Stimulated activated naive CD4-positive, alpha-beta T cell (primary cell): ENCODE measurements around the gene LY9.

ENCODE experiments used
- DNase-seq, 6 experiments: peaks; one replicate each; lab custom pipeline; 2025; lab: John Stamatoyannopoulos, UW

Gene LY9

GRCh38 chr1:160774886-160775719 is 20.9 kb upstream of the LY9 start:
- no peak for DNase-seq

GRCh38 chr1:160776178-160776577 is 19.8 kb upstream of the LY9 start:
- no peak for DNase-seq

GRCh38 chr1:160777486-160778089 is 18.4 kb upstream of the LY9 start:
- DNase-seq: peak; percentile 11 to 76 (median 52)

GRCh38 chr1:160778976-160779375 is 17.0 kb upstream of the LY9 start:
- DNase-seq: no peak

GRCh38 chr1:160779626-160780397 is 16.2 kb upstream of the LY9 start:
- DNase-seq: peak in 4 of 6 experiments; percentile 6 to 23 (median 12)

GRCh38 chr1:160780398-160780755 is 15.6 kb upstream of the LY9 start:
- DNase-seq: no peak

- DNase-seq: no peak
These were observed 14.7 kb upstream of the LY9 start for GRCh38 chr1:160781186-160781766.

- no peak for DNase-seq
These were observed 13.9 kb upstream of the LY9 start for GRCh38 chr1:160781914-160782689.

- peak in 3 of 6 experiments; percentile 13 to 33 (median 18) for DNase-seq
These were observed 12.8 kb upstream of the LY9 start for GRCh38 chr1:160782988-160783765.

- DNase-seq: no peak
These were observed 6.8 kb upstream of the LY9 start for GRCh38 chr1:160789051-160789701.

- DNase-seq: no peak
These were observed 6.0 kb upstream of the LY9 start for GRCh38 chr1:160789702-160790611.

- DNase-seq: no peak
These were observed 1.6 kb upstream of the LY9 start for GRCh38 chr1:160794376-160794775.

- peak in 1 of 6 experiments; percentile 48 for DNase-seq
These were observed 1.3 kb downstream of the LY9 start for GRCh38 chr1:160797271-160797709.

GRCh38 chr1:160797861-160798273 is 1.9 kb downstream of the LY9 start:
- DNase-seq: peak; percentile 28 to 77 (median 60)

- no peak for DNase-seq
These were observed 2.5 kb downstream of the LY9 start for GRCh38 chr1:160798439-160798838.

GRCh38 chr1:160799641-160800040 is 3.7 kb downstream of the LY9 start:
- no peak for DNase-seq

GRCh38 chr1:160800142-160800541 is 4.2 kb downstream of the LY9 start:
- no peak for DNase-seq

GRCh38 chr1:160800645-160801408 is 4.9 kb downstream of the LY9 start:
- peak in 3 of 6 experiments; percentile 14 to 53 (median 50) for DNase-seq
